H9 (cell line): Measurements from ENCODE around the gene IRX4. TPM values are rescaled to one million over a fixed set of nuclear protein-coding genes. Genes with fewer than 3 reads are reported as not detected.

ENCODE experiments used
- DNase-seq: peaks from one replicate; pipeline ENCODE4 v3.0.0-alpha.2; 2017
- H2AFZ ChIP-seq: one replicate; pipeline ENCODE4 v1.6.1; 2013; ENCODE audit warnings: mild to moderate bottlenecking, low read length, control low read depth, moderate library complexity
- H2AK5ac ChIP-seq: 2 replicates; pipeline ENCODE4 v1.6.1; 2013; ENCODE audit warnings: low read length, control low read depth, mixed read lengths; ENCODE audit not compliant: insufficient read length
- H2BK120ac ChIP-seq: one replicate; pipeline ENCODE4 v1.6.1; 2013; ENCODE audit warnings: low read depth, mild to moderate bottlenecking, low read length, control low read depth, inconsistent platforms; ENCODE audit not compliant: poor library complexity, severe bottlenecking
- H2BK12ac ChIP-seq: 2 replicates; pipeline ENCODE4 v1.6.1; 2013; ENCODE audit warnings: low read length, control low read depth, mixed read lengths, low read depth; ENCODE audit not compliant: insufficient read length
- H2BK15ac ChIP-seq: 2 replicates; pipeline ENCODE4 v1.6.1; 2013; ENCODE audit warnings: low read depth, low read length, control low read depth
- H2BK20ac ChIP-seq: one replicate; pipeline ENCODE4 v1.6.1; 2013; ENCODE audit warnings: low read depth, mild to moderate bottlenecking, low read length, control low read depth, inconsistent platforms; ENCODE audit not compliant: poor library complexity, severe bottlenecking
- H2BK5ac ChIP-seq: 2 replicates; pipeline ENCODE4 v1.6.1; 2013; ENCODE audit warnings: low read length, control low read depth, mixed read lengths; ENCODE audit not compliant: insufficient read length
- H3K14ac ChIP-seq: 2 replicates; pipeline ENCODE4 v1.6.1; 2013; ENCODE audit warnings: low read length, control low read depth; ENCODE audit not compliant: insufficient read depth
- H3K18ac ChIP-seq: 2 replicates; pipeline ENCODE4 v1.6.1; 2013; ENCODE audit warnings: low read depth, mild to moderate bottlenecking, mixed read lengths, low read length, control low read depth; ENCODE audit not compliant: insufficient read length
- H3K23ac ChIP-seq: 2 replicates; pipeline ENCODE4 v1.6.1; 2013; ENCODE audit warnings: low read length, control low read depth, mixed read lengths, low read depth; ENCODE audit not compliant: insufficient read length
- H3K23me2 ChIP-seq: 2 replicates; pipeline ENCODE4 v1.6.1; 2013; ENCODE audit warnings: low read depth, mild to moderate bottlenecking, mixed read lengths, low read length, control low read depth; ENCODE audit not compliant: insufficient read length, poor library complexity, severe bottlenecking
- H3K27ac ChIP-seq: 2 replicates; pipeline ENCODE4 v1.5.1; 2013; ENCODE audit warnings: low read length, control low read depth, mixed read lengths, low read depth; ENCODE audit not compliant: insufficient read length
- H3K27me3 ChIP-seq: 2 replicates; pipeline ENCODE4 v1.6.1; 2013; ENCODE audit warnings: low read length, control low read depth, inconsistent platforms; ENCODE audit not compliant: insufficient read depth
- H3K4ac ChIP-seq: 2 replicates; pipeline ENCODE4 v1.6.1; 2013; ENCODE audit warnings: low read depth, mild to moderate bottlenecking, control low read depth, inconsistent platforms, low read length, moderate library complexity
- H3K4me1 ChIP-seq: 2 replicates; pipeline ENCODE4 v1.6.1; 2013; ENCODE audit warnings: low read length, control low read depth, inconsistent platforms; ENCODE audit not compliant: insufficient read depth
- H3K4me2 ChIP-seq: 2 replicates; pipeline ENCODE4 v1.6.1; 2013; ENCODE audit warnings: low read length, control low read depth, mixed read lengths; ENCODE audit not compliant: insufficient read length, insufficient read depth
- H3K56ac ChIP-seq: 2 replicates; pipeline ENCODE4 v1.6.1; 2013; ENCODE audit warnings: low read depth, mild to moderate bottlenecking, mixed read lengths, low read length, control low read depth; ENCODE audit not compliant: insufficient read length
- H3K79me1 ChIP-seq: 2 replicates; pipeline ENCODE4 v1.6.1; 2013; ENCODE audit warnings: low read depth, mild to moderate bottlenecking, moderate library complexity, low read length, control low read depth, inconsistent platforms; ENCODE audit not compliant: insufficient read depth, poor library complexity, severe bottlenecking
- H3K79me2 ChIP-seq: 2 replicates; pipeline ENCODE4 v1.6.1; 2013; ENCODE audit warnings: low read length, control low read depth, inconsistent platforms; ENCODE audit not compliant: insufficient read depth
- H3K9ac ChIP-seq: 2 replicates; pipeline ENCODE4 v1.6.1; 2013; ENCODE audit warnings: low read length, control low read depth, mixed read lengths; ENCODE audit not compliant: insufficient read length; ENCODE audit errors: extremely low read depth
- H3K9me3 ChIP-seq: one replicate; pipeline ENCODE4 v1.6.1; 2013; ENCODE audit warnings: low read depth, low read length, inconsistent platforms; ENCODE audit not compliant: control insufficient read depth
- H3T11ph ChIP-seq: one replicate; pipeline ENCODE4 v1.6.1; 2013; ENCODE audit warnings: mild to moderate bottlenecking, low read length, control low read depth, inconsistent platforms
- H4K20me1 ChIP-seq: one replicate; pipeline ENCODE4 v1.6.1; 2013; ENCODE audit not compliant: control insufficient read depth, insufficient read length, insufficient read depth
- H4K5ac ChIP-seq: 2 replicates; pipeline ENCODE4 v1.6.1; 2013; ENCODE audit warnings: low read depth, mild to moderate bottlenecking, mixed read lengths, low read length, control low read depth; ENCODE audit not compliant: insufficient read length
- H4K8ac ChIP-seq: replicated peaks from 2 replicates; pipeline ENCODE4 v1.6.1; 2013; ENCODE audit warnings: low read length, control low read depth, mixed read lengths, low read depth; ENCODE audit not compliant: insufficient read length
- H4K91ac ChIP-seq: 2 replicates; pipeline ENCODE4 v1.6.1; 2013; ENCODE audit warnings: low read depth, mild to moderate bottlenecking, moderate library complexity, mixed read lengths, low read length, control low read depth; ENCODE audit not compliant: insufficient read length
- H3K27ac Mint-ChIP-seq, 3 experiments: 2 replicates in 2 of 3; 3 replicates in 1 of 3; pipeline ENCODE4 v1.8.0; 2020 to 2021; ENCODE audit warnings: mixed read lengths in 3 of 3, mild to moderate bottlenecking in 1 of 3, moderate library complexity in 1 of 3
- H3K27me3 Mint-ChIP-seq: 2 replicates; pipeline ENCODE4 v1.8.0; 2021; ENCODE audit warnings: low read depth, mild to moderate bottlenecking, moderate library complexity, mixed read lengths
- H3K36me3 Mint-ChIP-seq, 3 experiments: 2 replicates in 2 of 3; 3 replicates in 1 of 3; pipeline ENCODE4 v1.8.0; 2020 to 2021; ENCODE audit warnings: low read depth in 3 of 3, mixed read lengths in 3 of 3; ENCODE audit not compliant: insufficient read depth in 1 of 3
- H3K4me1 Mint-ChIP-seq, 2 experiments: 2 replicates each; pipeline ENCODE4 v1.8.0; 2020; ENCODE audit warnings: mixed read lengths in 2 of 2
- H3K4me3 Mint-ChIP-seq, 2 experiments: 2 replicates in 1 of 2; 3 replicates in 1 of 2; pipeline ENCODE4 v1.8.0; 2020 to 2021; ENCODE audit warnings: mild to moderate bottlenecking in 2 of 2, mixed read lengths in 2 of 2, moderate library complexity in 1 of 2
- H3K9me3 Mint-ChIP-seq, 2 experiments: 2 replicates in 1 of 2; 3 replicates in 1 of 2; pipeline ENCODE4 v1.8.0; 2020; ENCODE audit warnings: mild to moderate bottlenecking in 2 of 2, mixed read lengths in 2 of 2, moderate library complexity in 1 of 2
- WGBS: extraction: QIAGEN DNeasy Blood & Tissue Kit; methylation state at CpG from one replicate; pipeline ENCODE4 v1.1.7; 2013; ENCODE audit warnings: missing lambda C conversion rate, low lambda C conversion rate, mixed read lengths; ENCODE audit not compliant: insufficient read length; ENCODE audit errors: extremely low coverage; 5-methylcytosine and 5-hydroxymethylcytosine counted together
- total RNA-seq: library from RNA; stranded (reverse); gene quantifications from 2 replicates; pipeline ENCODE4 v1.2.1, GENCODE V29; 2021
- TF ChIP-seq, protein P1 (sequence below): fragments of 200-600 bp; sonication (generic); conservative IDR thresholded peaks from 3 replicates; pipeline ENCODE4 v1.8.0; 2021; ENCODE audit warnings: antibody characterized with exemption, mild to moderate bottlenecking

The IRX4 gene
- total RNA-seq, 1 experiment from 2014 or later: 3.2 TPM

GRCh38 chr5:1888541-1889251 is 6.0 kb upstream of the IRX4 start:
- Histone ChIP-seq H3K9me3 (no peaks in the 10 kb centered on the region), H3K27me3 (peaks cover 41% of the 10 kb centered on the region), H3K23ac (no peak overlapping the region), H3K9ac (no peak overlapping the region), H2BK5ac (no peak overlapping the region), H2BK20ac (no peak overlapping the region), H3K79me2 (no peaks in the 10 kb centered on the region), H3K18ac (no peak overlapping the region), H2BK120ac (no peak overlapping the region), H3K4me1 (no peaks in the 10 kb centered on the region), H3K56ac (no peak overlapping the region), H2BK15ac (no peak overlapping the region), H4K5ac (no peak overlapping the region), H3K14ac (no peak overlapping the region), H2AFZ (no peak overlapping the region), H3K23me2 (peaks cover 7% of the 10 kb centered on the region), H3T11ph (no peak overlapping the region), H3K27ac (no peak overlapping the region), H4K8ac (no peak overlapping the region), H3K4me2 (no peak overlapping the region), H3K4ac (no peak overlapping the region), H3K79me1 (no peaks in the 10 kb centered on the region), H2AK5ac (no peak overlapping the region), H4K20me1 (no peaks in the 10 kb centered on the region), H2BK12ac (no peak overlapping the region), H4K91ac (no peak overlapping the region)
- no peak for DNase-seq
- WGBS: no CpG with 5 or more reads among the region's 24 CpGs
- H3K9me3 Mint-ChIP-seq: no peaks in the 10 kb centered on the region
- TF ChIP-seq, protein P1, sequence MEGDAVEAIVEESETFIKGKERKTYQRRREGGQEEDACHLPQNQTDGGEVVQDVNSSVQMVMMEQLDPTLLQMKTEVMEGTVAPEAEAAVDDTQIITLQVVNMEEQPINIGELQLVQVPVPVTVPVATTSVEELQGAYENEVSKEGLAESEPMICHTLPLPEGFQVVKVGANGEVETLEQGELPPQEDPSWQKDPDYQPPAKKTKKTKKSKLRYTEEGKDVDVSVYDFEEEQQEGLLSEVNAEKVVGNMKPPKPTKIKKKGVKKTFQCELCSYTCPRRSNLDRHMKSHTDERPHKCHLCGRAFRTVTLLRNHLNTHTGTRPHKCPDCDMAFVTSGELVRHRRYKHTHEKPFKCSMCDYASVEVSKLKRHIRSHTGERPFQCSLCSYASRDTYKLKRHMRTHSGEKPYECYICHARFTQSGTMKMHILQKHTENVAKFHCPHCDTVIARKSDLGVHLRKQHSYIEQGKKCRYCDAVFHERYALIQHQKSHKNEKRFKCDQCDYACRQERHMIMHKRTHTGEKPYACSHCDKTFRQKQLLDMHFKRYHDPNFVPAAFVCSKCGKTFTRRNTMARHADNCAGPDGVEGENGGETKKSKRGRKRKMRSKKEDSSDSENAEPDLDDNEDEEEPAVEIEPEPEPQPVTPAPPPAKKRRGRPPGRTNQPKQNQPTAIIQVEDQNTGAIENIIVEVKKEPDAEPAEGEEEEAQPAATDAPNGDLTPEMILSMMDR: no peak
- no peak overlapping the region for H3K27ac Mint-ChIP-seq
- H3K36me3 Mint-ChIP-seq: no peaks in the 10 kb centered on the region
- peaks cover 15 to 28% of the 10 kb centered on the region in 2 experiments for H3K4me1 Mint-ChIP-seq
- peak overlapping the region in 1 of 2 experiments; percentile 33; a peak in 1 of 5 replicates for H3K4me3 Mint-ChIP-seq
- H3K27me3 Mint-ChIP-seq: peaks cover 96% of the 10 kb centered on the region
